H1 (cell line): ENCODE data around the gene PPP1R2. TPM values are rescaled to one million over a fixed set of nuclear protein-coding genes. Genes with fewer than 3 reads are reported as not detected.

Experiments
- CTCF ChIA-PET: fragments of 300-600 bp; sonication (Branson Sonifier 250); formaldehyde crosslinking; loops from one replicate; lab custom pipeline; 2021; ENCODE audit not compliant: partially characterized antibody; lab: Charles Lee
- POLR2A ChIA-PET: fragments of 300-600 bp; sonication (Branson Sonifier 250); formaldehyde crosslinking; loops from one replicate; lab custom pipeline; 2021; ENCODE audit warnings: inconsistent platforms; ENCODE audit not compliant: partially characterized antibody; lab: Charles Lee
- DNase-seq, 2 experiments: peaks; one replicate each; pipeline versions ENCODE4 v3.0.0 to v3.0.0-alpha.2; 2010 to 2022; ENCODE audit warnings: low spot score in 2 of 2, low read depth in 1 of 2, mixed read lengths in 1 of 2
- FAIRE-seq: peaks from 2 replicates; lab custom pipeline; 2011; peaks lifted over from hg19 to GRCh38; lab: Jason Lieb, UNC
- H2AFZ ChIP-seq: 2 replicates; pipeline ENCODE4 v1.8.1; 2012; ENCODE audit warnings: low read length, inconsistent platforms
- H2AK5ac ChIP-seq: 2 replicates; pipeline ENCODE4 v1.6.1; 2013; ENCODE audit warnings: low read depth, low read length
- H2BK120ac ChIP-seq: replicated peaks from 2 replicates; pipeline ENCODE3; 2013; ENCODE audit warnings: low read depth, low read length, inconsistent platforms
- H2BK12ac ChIP-seq: 2 replicates; pipeline ENCODE4 v1.6.1; 2013; ENCODE audit warnings: low read depth, low read length
- H2BK15ac ChIP-seq: 2 replicates; pipeline ENCODE4 v1.6.1; 2013; ENCODE audit warnings: low read length
- H2BK20ac ChIP-seq: 2 replicates; pipeline ENCODE4 v1.6.1; 2013; ENCODE audit warnings: low read length
- H2BK5ac ChIP-seq: 2 replicates; pipeline ENCODE4 v1.6.1; 2013; ENCODE audit warnings: low read depth, low read length
- H3K14ac ChIP-seq: 2 replicates; pipeline ENCODE4 v1.6.1; 2013; ENCODE audit warnings: inconsistent platforms; ENCODE audit not compliant: insufficient read length
- H3K18ac ChIP-seq: 2 replicates; pipeline ENCODE4 v1.6.1; 2013; ENCODE audit warnings: low read length; ENCODE audit errors: extremely low read depth
- H3K23ac ChIP-seq: 2 replicates; pipeline ENCODE4 v1.6.1; 2013; ENCODE audit warnings: inconsistent platforms; ENCODE audit not compliant: insufficient read length
- H3K23me2 ChIP-seq: 2 replicates; pipeline ENCODE4 v1.6.1; 2013; ENCODE audit warnings: low read depth, low read length
- H3K27ac ChIP-seq: 2 replicates; pipeline ENCODE4 v1.6.1; 2011; ENCODE audit warnings: low read depth, low read length, inconsistent platforms
- H3K27me3 ChIP-seq, 4 experiments: replicated peaks in 1 of 4; 1 replicate in 1 of 4; 2 replicates in 3 of 4; pipeline versions ENCODE4 v1.6.1 to v1.8.1; 2011 to 2013; ENCODE audit warnings: low read length in 3 of 4, mild to moderate bottlenecking in 3 of 4, inconsistent platforms in 2 of 4, mixed read lengths in 2 of 4, moderate library complexity in 1 of 4; ENCODE audit not compliant: control insufficient read depth in 3 of 4, insufficient read depth in 3 of 4; ENCODE audit errors: extremely low read depth in 1 of 4
- H3K36me3 ChIP-seq, 4 experiments: 2 replicates each; pipeline versions ENCODE4 v1.6.1 to v1.8.1; 2011 to 2013; ENCODE audit warnings: mild to moderate bottlenecking in 4 of 4, low read length in 3 of 4, moderate library complexity in 2 of 4, control low read depth in 1 of 4, inconsistent platforms in 1 of 4; ENCODE audit not compliant: insufficient read depth in 4 of 4, control insufficient read depth in 2 of 4
- H3K4ac ChIP-seq: replicated peaks from 2 replicates; pipeline ENCODE3; 2013; ENCODE audit warnings: low read length, low read depth, mixed read lengths, inconsistent platforms; ENCODE audit not compliant: insufficient read length
- H3K4me1 ChIP-seq, 4 experiments: replicated peaks in 1 of 4; 1 replicate in 1 of 4; 2 replicates in 3 of 4; pipeline versions ENCODE4 v1.6.1 to v1.8.1; 2011 to 2013; ENCODE audit warnings: low read length in 3 of 4, inconsistent platforms in 2 of 4, mixed read lengths in 1 of 4; ENCODE audit not compliant: insufficient read depth in 4 of 4, control insufficient read depth in 3 of 4
- H3K4me2 ChIP-seq, 2 experiments: 2 replicates each; pipeline versions ENCODE4 v1.6.1 to v1.8.1; 2011 to 2013; ENCODE audit warnings: low read depth in 2 of 2, low read length in 2 of 2, control low read depth in 1 of 2, inconsistent platforms in 1 of 2, mild to moderate bottlenecking in 1 of 2; ENCODE audit not compliant: insufficient read depth in 1 of 2
- H3K4me3 ChIP-seq, 4 experiments: fragments of 200-600, 300-600 bp in 1 of 4; sonication (generic), shearing (Covaris generic), sonication (Bioruptor Twin) in 1 of 4; 2 replicates each; pipeline versions ENCODE4 v1.5.1 to v1.8.1; 2011 to 2016; ENCODE audit warnings: low read length in 4 of 4, low read depth in 3 of 4, control low read depth in 2 of 4, inconsistent platforms in 2 of 4, mild to moderate bottlenecking in 2 of 4, mixed read lengths in 1 of 4, moderate library complexity in 1 of 4; ENCODE audit not compliant: insufficient read depth in 2 of 4; ENCODE audit errors: extremely low read depth in 1 of 4
- H3K56ac ChIP-seq: replicated peaks from 2 replicates; pipeline ENCODE3; 2013; ENCODE audit warnings: low read depth, mild to moderate bottlenecking, mixed read lengths, low read length, inconsistent platforms; ENCODE audit not compliant: insufficient read length
- H3K79me1 ChIP-seq: 2 replicates; pipeline ENCODE4 v1.6.1; 2013; ENCODE audit warnings: low read depth, low read length, control low read depth
- H3K79me2 ChIP-seq, 2 experiments: 2 replicates each; pipeline versions ENCODE4 v1.6.1 to v1.8.1; 2012 to 2013; ENCODE audit warnings: low read length in 2 of 2, mild to moderate bottlenecking in 2 of 2, inconsistent platforms in 1 of 2; ENCODE audit not compliant: insufficient read depth in 2 of 2, control insufficient read depth in 1 of 2
- H3K9ac ChIP-seq, 4 experiments: replicated peaks in 1 of 4; 1 replicate in 1 of 4; 2 replicates in 3 of 4; pipeline versions ENCODE4 v1.6.1 to v1.8.1; 2011 to 2013; ENCODE audit warnings: low read depth in 3 of 4, low read length in 3 of 4, control low read depth in 2 of 4, mild to moderate bottlenecking in 2 of 4, moderate library complexity in 2 of 4, inconsistent platforms in 1 of 4; ENCODE audit errors: extremely low read depth in 1 of 4
- H3K9me3 ChIP-seq, 2 experiments: 2 replicates each; pipeline versions ENCODE4 v1.6.1 to v1.8.1; 2012 to 2013; ENCODE audit warnings: mild to moderate bottlenecking in 2 of 2, moderate library complexity in 2 of 2, control low read depth in 1 of 2, inconsistent platforms in 1 of 2, low read depth in 1 of 2, low read length in 1 of 2, mixed read lengths in 1 of 2; ENCODE audit not compliant: insufficient read depth in 2 of 2
- H4K20me1 ChIP-seq, 2 experiments: replicated peaks in 1 of 2; 2 replicates each; pipeline versions ENCODE3 to v1.8.1; 2011 to 2013; ENCODE audit warnings: inconsistent platforms in 2 of 2, low read length in 2 of 2, mild to moderate bottlenecking in 1 of 2; ENCODE audit not compliant: insufficient read depth in 2 of 2, control insufficient read depth in 1 of 2
- H4K5ac ChIP-seq: 2 replicates; pipeline ENCODE4 v1.6.1; 2013; ENCODE audit warnings: low read length, low read depth, mixed read lengths, inconsistent platforms; ENCODE audit not compliant: insufficient read length
- H4K8ac ChIP-seq: 2 replicates; pipeline ENCODE4 v1.8.0; 2013; ENCODE audit warnings: mild to moderate bottlenecking, moderate library complexity, low read length, inconsistent platforms; ENCODE audit not compliant: insufficient read depth; ENCODE audit errors: extremely low read depth
- H4K91ac ChIP-seq: replicated peaks from 2 replicates; pipeline ENCODE3; 2013; ENCODE audit warnings: low read length, mixed read lengths, inconsistent platforms; ENCODE audit not compliant: insufficient read length
- BRCA1 ChIP-seq: IDR thresholded peaks from 2 replicates; pipeline ENCODE4 v1.6.1; 2012; ENCODE audit warnings: low read depth, low read length, improper control_type of control experiment
- CHD2 ChIP-seq: IDR thresholded peaks from 2 replicates; pipeline ENCODE4 v1.6.1; 2012; ENCODE audit warnings: low read length, improper control_type of control experiment
- EZH2 ChIP-seq: fragments of 200-600 bp; sonication (generic); IDR thresholded peaks from 2 replicates; pipeline ENCODE4 v1.7.1; 2012; ENCODE audit warnings: low read depth, mild to moderate bottlenecking, moderate library complexity, low read length, inconsistent platforms; ENCODE audit not compliant: severe bottlenecking
- MAFK ChIP-seq: IDR thresholded peaks from 2 replicates; pipeline ENCODE4 v1.6.1; 2012; ENCODE audit warnings: low read depth, mild to moderate bottlenecking, improper control_type of control experiment, low read length
- RNF2 ChIP-seq: fragments of 200-900, 300-1000 bp; sonication (generic); IDR thresholded peaks from 2 replicates; pipeline ENCODE4 v1.7.1; 2016; ENCODE audit warnings: borderline replicate concordance, low read depth, mild to moderate bottlenecking, antibody characterized with exemption, low read length; ENCODE audit not compliant: poor library complexity, severe bottlenecking; ENCODE audit errors: missing control alignments
- RXRA ChIP-seq: IDR thresholded peaks from 2 replicates; pipeline ENCODE4 v1.6.1; 2011; ENCODE audit warnings: low read depth, mild to moderate bottlenecking, low read length, moderate library complexity; ENCODE audit not compliant: insufficient read depth
- SIRT6 ChIP-seq: IDR thresholded peaks from one replicate; pipeline ENCODE4 v1.7.1; 2012; ENCODE audit warnings: low read length, inconsistent platforms
- SRF ChIP-seq: IDR thresholded peaks from 2 replicates; pipeline ENCODE4 v1.6.1; 2011; ENCODE audit warnings: mild to moderate bottlenecking, low read depth, low read length, moderate library complexity
- TAF7 ChIP-seq: optimal IDR thresholded peaks from 2 replicates; pipeline ENCODE3; 2011; ENCODE audit warnings: low read depth, mild to moderate bottlenecking, inconsistent platforms, low read length, moderate library complexity, borderline replicate concordance
- TBP ChIP-seq: IDR thresholded peaks from 2 replicates; pipeline ENCODE4 v1.6.1; 2011; ENCODE audit warnings: low read depth, low read length, improper control_type of control experiment
- WGBS, 2 experiments: shearing (Covaris generic) in 1 of 2; methylation state at CpG; one replicate each; pipeline versions ENCODE4 v1.1.6 to v1.1.7; 2013 to 2015; ENCODE audit warnings: low lambda C conversion rate in 2 of 2, mixed read lengths in 2 of 2, inconsistent platforms in 1 of 2, low coverage in 1 of 2, missing lambda C conversion rate in 1 of 2; ENCODE audit not compliant: insufficient replicate concordance in 2 of 2, insufficient coverage in 1 of 2, insufficient read length in 1 of 2; ENCODE audit errors: extremely low coverage in 1 of 2, missing lambda C conversion rate in 1 of 2; 5-methylcytosine and 5-hydroxymethylcytosine counted together
- polyA plus RNA-seq, 7 experiments: library from polyadenylated mRNA; depleted of rRNA in 3 of 7; stranded (reverse) in 5 of 7; unstranded in 2 of 7; fragments of >200 nt in 5 of 7; fragments of 200-250 nt in 2 of 7; gene quantifications; 1 replicate in 5 of 7; 2 replicates in 1 of 7; 4 replicates in 1 of 7; pipeline versions ENCODE4 v1.2.1 to v1.2.3, GENCODE V29; 2011 to 2013; ENCODE audit warnings: missing spikeins in 2 of 7, mixed read lengths in 2 of 7
- total RNA-seq: library from RNA; stranded (reverse); fragmentation: NEBNext Ultra II Directional; extraction: Animal tissue kit (Norgen Biotek cat#: 25700); gene quantifications from 2 replicates; pipeline ENCODE4 v1.2.1, GENCODE V29; 2021
- TF ChIP-seq, protein P1 (sequence below), 3 experiments: IDR thresholded peaks; 1 replicate in 2 of 3; 2 replicates in 1 of 3; pipeline versions ENCODE4 v1.5.1 to v1.6.1; 2011; ENCODE audit warnings: low read length in 3 of 3, mild to moderate bottlenecking in 3 of 3, inconsistent platforms in 2 of 3, low read depth in 1 of 3, moderate library complexity in 1 of 3; ENCODE audit not compliant: insufficient read depth in 1 of 3; ENCODE audit errors: control extremely low read depth in 1 of 3

PPP1R2 gene
- total and polyA plus RNA-seq, 2 of the 8 experiments (the other 6 are each of a cell fraction or from before 2014, with no cell fraction given): 14.0 to 26.5 TPM

DNA sequence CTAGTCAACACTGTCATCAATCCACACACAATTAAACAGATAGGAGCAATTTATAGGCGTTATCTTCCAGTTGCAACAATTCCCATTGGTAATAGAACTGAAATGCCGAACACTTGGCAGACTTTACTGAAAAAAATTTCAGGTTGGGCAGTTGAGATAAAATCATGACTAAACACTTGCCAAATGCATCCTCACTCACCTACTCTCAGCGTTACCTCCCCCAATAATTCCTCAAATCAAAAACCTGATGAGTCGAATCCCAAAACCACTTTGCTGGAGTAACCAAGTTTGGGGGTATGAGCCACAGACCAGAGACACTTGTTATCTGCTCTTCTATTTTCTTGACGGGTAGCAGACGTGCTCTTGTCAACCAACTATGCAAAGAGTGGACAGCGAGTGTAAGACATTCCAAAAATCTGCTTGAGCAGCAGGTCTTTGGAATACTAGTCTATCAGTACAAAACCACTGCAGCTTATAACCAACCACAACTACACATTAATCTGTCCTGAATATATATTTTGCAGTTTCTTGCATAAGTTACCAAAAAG lies 30.3 kb downstream of the PPP1R2 start:
- H3K9me3 ChIP-seq: no peaks in the 10 kb centered on the region
- H3K79me1 ChIP-seq: no peaks in the 10 kb centered on the region
- H2BK20ac ChIP-seq: no peak overlapping the region
- ChIA-PET POLR2A (no interaction called here), CTCF (interaction anchor here (1.2 kb wide), 1 partner anchor 252 kb away, joined by 3 read pairs; no protein-coding TSS in a partner anchor)
- no peak overlapping the region for H3K4me3 ChIP-seq
- H3K79me2 ChIP-seq: no peaks in the 10 kb centered on the region
- H3K4ac ChIP-seq: no peak overlapping the region
- no peaks in the 10 kb centered on the region for H3K23me2 ChIP-seq
- H4K20me1 ChIP-seq: peaks cover 0 to 2% of the 10 kb centered on the region in 2 experiments
- no peak overlapping the region for H4K91ac ChIP-seq
- H2BK120ac ChIP-seq: no peak overlapping the region
- H3K9ac ChIP-seq: no peak overlapping the region
- H3K4me2 ChIP-seq: no peak overlapping the region
- 89% methylated on average over 7 of the region's 7 CpGs; no CpG with 5 or more reads in 1 of the 2 experiments for WGBS, 2 experiments
- H2AK5ac ChIP-seq: no peak overlapping the region
- no peak overlapping the region for H2BK5ac ChIP-seq
- DNase-seq: no peak
- H2BK12ac ChIP-seq: no peak overlapping the region
- H3K36me3 ChIP-seq: peaks cover 0 to 4% (median 0%) of the 10 kb centered on the region in 4 experiments; a peak in 2 of 8 replicates
- no peak overlapping the region for H3K27ac ChIP-seq
- H2AFZ ChIP-seq: no peak overlapping the region
- H4K8ac ChIP-seq: no peak overlapping the region
- no peak overlapping the region for H4K5ac ChIP-seq
- no peaks in the 10 kb centered on the region for H3K4me1 ChIP-seq
- no peak overlapping the region for H2BK15ac ChIP-seq
- no peak overlapping the region for H3K14ac ChIP-seq
- no peaks in the 10 kb centered on the region for H3K27me3 ChIP-seq
- no peak overlapping the region for H3K18ac ChIP-seq
- FAIRE-seq: no peak
- no peak overlapping the region for H3K23ac ChIP-seq
- H3K56ac ChIP-seq: no peak overlapping the region
- TF ChIP-seq BRCA1 (no peak), TBP (no peak), RNF2 (no peak), EZH2 (no peak), RXRA (no peak), TAF7 (no peak), CHD2 (no peak), SIRT6 (no peak), MAFK (no peak), SRF (no peak)
- TF ChIP-seq, protein P1, sequence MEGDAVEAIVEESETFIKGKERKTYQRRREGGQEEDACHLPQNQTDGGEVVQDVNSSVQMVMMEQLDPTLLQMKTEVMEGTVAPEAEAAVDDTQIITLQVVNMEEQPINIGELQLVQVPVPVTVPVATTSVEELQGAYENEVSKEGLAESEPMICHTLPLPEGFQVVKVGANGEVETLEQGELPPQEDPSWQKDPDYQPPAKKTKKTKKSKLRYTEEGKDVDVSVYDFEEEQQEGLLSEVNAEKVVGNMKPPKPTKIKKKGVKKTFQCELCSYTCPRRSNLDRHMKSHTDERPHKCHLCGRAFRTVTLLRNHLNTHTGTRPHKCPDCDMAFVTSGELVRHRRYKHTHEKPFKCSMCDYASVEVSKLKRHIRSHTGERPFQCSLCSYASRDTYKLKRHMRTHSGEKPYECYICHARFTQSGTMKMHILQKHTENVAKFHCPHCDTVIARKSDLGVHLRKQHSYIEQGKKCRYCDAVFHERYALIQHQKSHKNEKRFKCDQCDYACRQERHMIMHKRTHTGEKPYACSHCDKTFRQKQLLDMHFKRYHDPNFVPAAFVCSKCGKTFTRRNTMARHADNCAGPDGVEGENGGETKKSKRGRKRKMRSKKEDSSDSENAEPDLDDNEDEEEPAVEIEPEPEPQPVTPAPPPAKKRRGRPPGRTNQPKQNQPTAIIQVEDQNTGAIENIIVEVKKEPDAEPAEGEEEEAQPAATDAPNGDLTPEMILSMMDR (IDR thresholded peaks at IDR 0.05; ENCODE audit: control extremely low read depth in 1 of 3, insufficient read depth in 1 of 3, low read depth in 1 of 3, low read length in 3 of 3): no peak
